HG02763 (cell line): ENCODE measurements around the gene BNC2.

Experiments used
- ATAC-seq: cut with Tn5 transposase; IDR thresholded peaks from one replicate; pipeline ENCODE4 v1.9.1; 2021; ENCODE audit warnings: mild to moderate bottlenecking, moderate library complexity; ENCODE audit not compliant: unreplicated experiment

BNC2 gene

DNA sequence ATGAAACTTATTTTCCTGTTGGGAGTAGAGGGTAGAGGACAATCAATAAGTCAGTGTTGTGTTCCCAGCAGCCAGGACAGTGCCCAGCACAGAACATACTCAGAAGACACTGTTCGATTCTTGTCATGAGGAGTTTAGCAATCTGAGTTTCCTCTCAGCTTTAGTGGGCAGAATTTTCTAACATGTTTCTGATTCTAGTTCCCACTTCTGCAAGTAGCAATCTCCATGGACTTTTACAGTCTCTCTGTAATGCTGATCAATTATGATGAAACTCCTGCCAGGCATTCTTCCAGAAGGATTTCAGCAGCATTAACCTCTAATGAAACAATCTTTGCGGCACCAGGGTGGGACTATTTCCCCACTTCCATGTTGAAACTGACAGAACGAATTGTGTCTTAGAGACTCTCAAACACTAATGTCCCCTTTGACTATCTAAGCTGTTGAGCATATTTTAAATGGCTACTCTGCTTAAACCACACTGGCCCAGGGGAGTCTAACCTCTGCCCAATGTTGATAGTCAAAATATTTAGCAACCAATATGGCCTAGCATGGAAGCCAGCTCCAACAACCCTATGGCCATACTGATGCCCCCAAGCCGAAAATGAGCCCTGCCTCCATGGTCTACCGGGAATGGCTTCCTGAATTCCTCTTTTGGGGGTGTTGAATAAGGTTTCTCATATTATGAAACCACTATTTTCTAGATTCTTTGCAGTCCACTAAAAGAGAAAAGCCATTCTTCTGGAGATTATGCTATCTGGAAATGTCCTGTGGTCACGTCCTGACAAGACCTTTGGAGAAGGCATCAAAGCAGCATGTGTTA is 484.3 kb downstream of the BNC2 start:
- ATAC-seq, result no peak

DNA sequence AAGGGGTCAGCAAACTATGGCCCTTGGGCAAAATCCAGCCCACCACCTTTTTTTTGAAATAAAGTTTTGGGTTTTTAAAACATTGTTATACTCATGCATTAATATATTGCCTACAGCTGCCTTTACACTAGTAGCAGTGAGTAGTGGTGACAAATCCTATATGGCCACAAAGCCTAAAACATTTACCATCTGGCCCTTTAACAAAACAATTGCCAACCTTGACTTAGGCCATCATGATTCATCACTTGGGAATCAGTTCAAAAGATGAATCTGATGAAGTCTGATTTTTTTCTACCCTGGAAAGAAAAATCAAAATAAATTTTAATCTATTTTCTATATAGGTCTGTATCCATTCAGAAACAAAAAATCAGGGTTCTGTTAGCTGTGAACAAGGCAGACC is 484.9 kb downstream of the BNC2 start:
- no peak for ATAC-seq

DNA sequence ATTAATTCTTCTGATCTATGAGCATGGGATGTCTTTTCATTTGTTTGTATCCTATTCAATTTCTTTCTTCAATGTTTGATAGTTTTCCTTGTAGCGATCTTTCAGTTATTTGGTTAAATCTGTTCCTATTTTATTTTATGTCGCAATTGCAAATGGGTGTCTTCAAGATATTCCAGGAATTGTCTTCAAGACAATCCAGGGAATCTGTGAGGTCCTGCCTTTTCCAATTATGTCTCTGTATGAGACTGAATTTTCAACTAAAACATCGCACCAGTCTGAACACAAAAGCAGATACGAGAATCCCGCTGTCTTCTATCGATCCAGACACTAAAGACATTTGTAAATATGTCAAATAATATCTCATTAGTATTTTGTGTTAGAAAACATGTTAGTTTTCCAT is 485.5 kb downstream of the BNC2 start:
- ATAC-seq, result no peak

DNA sequence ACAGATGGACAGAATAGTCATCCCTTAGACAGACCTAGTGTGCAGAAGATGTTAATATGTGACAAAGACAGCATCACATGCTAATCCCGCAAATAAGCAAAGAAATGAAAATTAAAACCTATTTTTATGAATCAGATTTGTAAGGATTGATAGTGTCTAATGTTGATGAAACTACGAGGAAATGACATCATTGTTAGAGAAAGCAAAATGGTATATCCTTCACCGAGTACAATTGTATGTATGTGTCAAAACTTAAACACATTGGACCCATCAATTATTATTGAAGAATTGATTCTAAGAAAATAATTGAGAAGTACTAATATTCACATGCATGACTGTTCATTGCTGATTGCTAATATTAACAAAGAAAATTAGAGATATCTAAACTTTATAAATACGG is 493.2 kb downstream of the BNC2 start:
- ATAC-seq, result no peak

DNA sequence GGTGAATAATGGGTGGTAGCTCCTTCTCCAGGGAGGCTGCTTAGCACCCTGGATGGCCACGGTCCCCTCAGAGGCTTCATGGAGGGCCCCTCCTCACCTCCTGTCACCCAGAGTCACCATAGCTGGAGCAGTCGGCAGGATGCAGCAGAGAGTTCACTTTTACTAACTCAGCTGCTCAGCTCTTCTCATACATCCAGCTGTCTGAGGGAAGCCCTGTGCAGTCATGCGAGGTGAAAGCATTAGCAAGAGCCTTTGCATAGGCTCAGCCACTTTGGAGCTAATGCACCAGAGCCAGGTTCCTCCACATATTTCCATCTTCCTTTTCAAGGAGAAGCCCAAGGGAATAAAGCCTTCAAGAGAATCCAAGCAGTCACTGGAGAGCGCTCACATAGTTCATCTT is 499.2 kb downstream of the BNC2 start:
- ATAC-seq, result no peak

DNA sequence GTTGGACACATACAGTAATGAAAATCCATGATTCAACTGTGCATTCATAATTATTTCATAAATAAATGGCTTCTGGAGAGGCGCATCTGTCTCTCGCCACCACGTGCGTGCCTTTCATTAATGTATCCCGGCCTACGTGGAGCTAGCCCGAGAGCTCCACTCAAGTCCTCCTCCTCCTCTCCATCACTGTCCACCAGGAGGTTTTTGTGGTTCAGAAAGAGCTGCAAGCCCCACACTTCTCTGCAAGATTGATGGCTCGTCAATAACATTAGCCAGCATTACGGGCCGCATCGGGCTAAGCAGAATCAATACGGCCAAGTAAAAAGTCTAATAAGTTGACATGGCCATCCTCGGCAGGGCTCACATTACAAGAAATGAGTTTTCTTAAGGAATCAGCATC is 499.8 kb downstream of the BNC2 start:
- no peak for ATAC-seq

DNA sequence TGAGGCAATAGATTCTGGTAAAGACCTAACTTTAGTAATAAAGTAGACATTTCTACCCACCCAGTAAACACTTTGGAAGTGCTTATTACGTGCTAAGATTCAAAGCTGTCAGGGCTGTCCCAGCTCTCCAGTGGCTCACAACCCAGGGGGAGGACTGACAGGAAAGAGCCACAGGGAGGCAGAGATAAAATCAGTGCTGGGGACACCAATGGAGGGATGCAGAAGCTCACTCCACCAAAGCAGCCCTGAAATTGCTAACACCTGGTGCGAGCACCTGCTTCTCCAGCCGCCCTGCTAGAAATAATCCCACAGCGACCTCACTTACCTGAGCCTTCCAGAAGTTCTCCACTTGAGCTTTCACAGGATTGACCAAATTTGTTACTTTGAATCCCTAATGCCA is 501.0 kb downstream of the BNC2 start:
- ATAC-seq, result no peak

DNA sequence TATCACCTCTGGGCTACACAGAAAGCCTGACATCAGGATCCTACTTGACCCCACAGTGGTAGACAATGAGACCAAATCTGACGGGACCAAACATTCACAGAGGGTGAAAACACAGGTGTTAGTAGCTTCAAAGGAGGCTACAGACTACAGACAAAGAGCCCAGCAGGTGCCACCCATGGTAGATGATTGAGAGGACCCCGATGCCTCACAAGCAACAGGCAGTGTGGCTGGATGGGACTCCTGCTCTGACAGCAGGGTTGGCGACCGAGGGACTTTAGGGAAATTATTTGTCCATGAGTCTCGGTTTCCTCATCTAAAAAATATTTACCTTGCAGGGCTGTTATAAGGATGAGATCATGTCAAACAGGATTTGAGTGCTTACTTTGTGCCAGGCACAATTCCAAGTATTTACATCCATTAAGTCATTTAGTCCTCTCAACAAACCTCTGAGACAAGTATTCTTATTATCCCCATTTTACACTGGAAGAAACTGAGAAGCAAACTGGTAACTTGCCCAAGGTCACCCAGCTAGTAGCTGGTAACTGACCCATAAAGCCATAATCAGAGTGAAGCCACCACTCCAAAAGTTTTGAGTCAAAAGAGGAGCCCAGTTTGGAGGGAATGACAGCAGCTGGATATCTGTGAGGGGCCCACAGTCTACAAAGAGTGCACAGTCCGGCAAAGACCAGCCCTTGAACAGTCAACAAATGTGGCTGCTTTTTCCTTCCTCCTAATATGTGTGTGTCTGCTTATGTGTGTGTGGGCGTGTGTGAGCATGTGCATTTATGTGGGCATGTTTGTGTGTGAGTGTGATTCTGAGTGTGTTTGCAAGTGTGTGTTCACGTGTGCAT is 502.0 kb downstream of the BNC2 start:
- ATAC-seq, result no peak

DNA sequence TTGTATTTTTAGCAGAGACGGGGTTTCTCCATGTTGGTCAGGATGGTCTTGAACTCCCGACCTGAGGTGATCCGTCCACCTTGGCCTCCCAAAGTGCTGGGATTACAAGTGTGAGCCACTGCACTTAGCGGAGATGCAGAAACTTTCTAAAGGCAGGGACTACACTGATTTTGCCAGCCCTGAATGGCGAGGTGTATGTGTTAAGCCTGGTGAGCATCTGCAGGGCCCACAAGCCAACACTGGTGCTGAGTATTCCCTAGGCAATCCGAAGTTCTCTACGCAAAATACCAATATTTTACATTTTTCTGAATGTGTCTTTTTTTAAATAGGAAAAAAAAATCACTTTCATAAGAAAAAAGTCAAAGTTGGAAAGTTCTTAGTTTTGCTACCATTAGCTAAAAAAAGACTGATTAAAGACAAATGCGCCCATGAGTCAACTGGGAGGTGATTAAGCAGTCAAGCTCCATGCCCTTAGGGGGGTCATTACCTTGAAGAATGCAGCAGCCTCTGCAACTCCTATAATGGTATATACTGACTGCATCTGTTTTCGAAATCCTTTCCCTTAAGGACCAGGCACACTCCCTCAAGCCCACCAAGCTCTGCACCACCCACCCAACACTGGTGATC is 502.8 kb downstream of the BNC2 start:
- ATAC-seq, result no peak

DNA sequence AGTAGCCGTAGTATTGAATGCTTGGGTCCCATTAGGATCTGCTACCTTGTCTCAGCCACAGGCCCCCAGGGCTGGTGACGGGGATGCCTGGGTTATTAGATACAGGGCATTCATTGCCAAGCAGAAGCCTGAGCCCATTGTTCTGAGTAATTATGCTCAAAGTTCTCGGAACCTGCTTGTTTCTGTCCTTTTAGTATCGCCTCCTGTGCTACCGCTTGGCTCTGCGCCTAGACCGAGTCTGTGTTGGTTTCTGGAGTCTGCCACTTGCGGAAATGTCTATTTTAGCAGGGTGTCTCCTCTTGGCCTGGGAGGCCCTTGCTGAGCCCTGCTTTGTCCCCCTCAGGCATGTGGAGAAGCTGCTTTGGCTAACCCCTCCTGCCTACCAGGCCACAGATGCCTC is 506.1 kb downstream of the BNC2 start:
- ATAC-seq, result no peak

DNA sequence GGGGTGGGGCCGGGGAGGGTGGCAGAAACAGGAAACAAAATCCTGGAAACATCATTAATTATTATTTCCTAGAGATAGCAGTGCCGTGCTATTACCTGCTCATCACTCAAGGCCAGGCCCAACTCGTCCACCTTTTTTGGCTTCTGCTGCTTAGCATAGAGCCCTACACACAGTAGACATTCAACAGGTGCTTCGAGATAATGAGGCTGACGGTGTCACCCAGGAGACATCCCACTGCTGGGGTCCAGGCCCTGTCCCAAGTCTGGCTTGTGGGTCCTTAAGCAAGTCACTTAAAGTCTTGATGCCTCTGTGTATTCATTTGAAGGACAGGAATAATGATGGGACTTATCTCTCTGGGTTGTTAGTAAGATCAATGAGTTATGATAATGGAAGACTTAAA is 506.6 kb downstream of the BNC2 start:
- ATAC-seq, result no peak

DNA sequence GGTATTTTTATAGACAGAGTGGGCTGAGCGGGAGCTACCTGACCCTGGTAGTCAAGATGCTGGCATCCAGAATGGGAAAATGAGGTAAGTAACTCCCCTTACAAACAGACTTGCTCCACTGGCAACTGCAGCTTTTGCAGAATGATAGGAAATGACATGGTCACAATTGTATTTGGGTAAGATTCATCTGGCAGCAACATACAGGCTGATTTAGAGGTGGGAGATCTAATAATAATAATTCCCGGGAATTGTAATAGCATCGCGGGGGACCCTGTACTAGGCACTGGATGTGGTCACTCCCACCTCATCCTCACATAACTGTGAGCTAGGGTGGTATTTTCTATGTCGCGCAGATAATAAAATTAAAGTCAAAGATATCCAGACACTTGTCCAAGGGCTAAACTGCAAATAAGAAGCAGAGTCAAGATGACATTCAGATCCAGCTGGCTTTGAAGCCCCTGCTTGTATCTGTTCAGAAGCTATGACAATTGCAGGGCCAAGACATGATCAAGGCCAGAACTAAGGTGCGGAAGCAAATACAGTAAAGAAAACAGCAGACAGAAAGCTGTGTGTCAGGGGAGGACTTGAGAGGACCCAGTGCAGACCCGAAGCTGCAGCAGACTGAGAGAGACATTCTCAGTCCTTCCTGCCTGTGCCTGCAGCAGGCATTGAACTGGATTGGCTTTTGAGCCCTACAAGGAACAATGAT is 507.2 kb downstream of the BNC2 start:
- no peak for ATAC-seq

DNA sequence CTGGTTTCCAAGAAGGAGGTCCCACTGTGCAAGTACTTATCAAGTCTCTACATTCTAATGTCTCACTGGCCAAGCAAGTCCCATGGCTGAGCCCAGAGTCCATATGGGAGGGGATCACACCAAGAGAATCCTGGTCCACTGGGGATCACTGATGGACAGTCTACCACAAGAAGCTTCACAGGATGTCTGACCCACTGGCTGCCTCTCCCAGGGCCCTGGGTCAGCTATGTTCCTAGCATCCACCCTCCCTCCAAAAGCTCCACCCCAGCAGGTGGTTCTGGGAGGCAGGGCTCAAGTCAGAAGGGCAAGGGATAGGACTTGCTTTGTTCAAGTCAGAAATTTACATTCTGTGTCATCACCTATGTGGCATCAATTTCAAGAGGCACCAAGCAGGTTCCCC is 508.5 kb downstream of the BNC2 start:
- ATAC-seq, result no peak

DNA sequence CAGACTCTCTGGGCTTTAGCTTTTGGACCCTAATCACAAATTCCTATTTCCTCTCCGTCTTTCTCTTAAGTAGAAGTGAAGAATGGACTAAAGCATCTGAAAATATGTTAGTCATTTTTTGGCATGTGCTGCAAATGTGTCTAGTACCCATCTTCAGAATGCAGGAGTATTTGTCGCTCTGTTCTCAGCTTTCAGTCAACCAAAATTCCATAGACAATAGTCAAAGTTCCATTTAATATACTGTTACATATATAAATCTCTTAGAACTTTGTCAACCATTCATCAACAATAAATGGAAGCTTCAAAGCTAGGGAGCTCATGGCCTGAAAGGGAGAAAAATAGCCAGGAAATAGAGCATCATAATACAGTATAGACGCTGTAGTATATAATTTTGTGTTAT is 509.4 kb downstream of the BNC2 start:
- no peak for ATAC-seq

DNA sequence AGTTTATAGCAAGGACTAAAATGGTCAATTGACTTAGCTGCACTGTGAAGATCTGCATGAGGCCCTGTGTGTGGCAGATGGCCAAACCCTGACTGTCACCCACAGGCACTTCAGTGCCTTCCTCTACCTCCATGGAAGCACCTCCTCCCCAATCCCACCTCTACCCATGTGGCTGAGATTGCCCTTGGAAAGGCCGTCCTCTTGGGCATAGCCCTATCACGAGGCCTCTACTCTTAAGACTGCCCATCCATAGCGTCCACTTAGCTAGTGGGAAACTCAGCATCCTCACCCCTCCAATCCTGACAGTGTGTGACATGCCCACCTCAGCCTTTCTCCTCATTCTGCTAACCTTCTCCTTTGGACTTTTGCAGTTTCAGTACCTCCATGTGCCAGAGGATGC is 510.2 kb downstream of the BNC2 start:
- ATAC-seq, result no peak
